Inflammatory macrophage treated with lipopolysaccharide for 4 hours (primary cell): ENCODE measurements around the gene NUBP2.

Experiments
- DNase-seq: peaks from one replicate; pipeline ENCODE4 v3.0.0-alpha.2; 2020

NUBP2 gene

GRCh38 chr16:1812732-1813163, 30.0 kb downstream of the NUBP2 start:
- DNase-seq: peak; percentile 60

DNA sequence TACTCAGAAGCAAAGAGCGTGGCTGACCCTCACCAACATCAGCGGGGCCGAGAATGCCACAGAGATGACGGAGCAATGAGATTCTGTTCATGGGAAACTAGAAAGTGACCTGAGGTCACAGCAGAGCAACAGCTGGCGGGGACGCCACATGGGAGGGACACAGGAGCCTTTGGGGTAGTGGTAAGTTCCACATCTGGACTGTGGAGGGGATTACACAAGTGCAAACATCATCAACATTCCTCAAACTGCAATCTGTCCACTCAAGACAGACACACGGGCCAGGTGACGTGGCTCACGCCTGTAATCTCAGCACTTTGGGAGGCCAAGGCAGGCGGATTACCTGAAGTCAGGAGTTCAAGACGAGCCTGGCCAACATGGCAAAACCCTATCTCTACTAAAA, 32.7 kb downstream of the NUBP2 start:
- DNase-seq: no peak

- no peak for DNase-seq
Measured at GRCh38 chr16:1816396-1817275, 33.9 kb downstream of the NUBP2 start.

GRCh38 chr16:1817276-1817589, 34.5 kb downstream of the NUBP2 start:
- DNase-seq: no peak

- no peak for DNase-seq
Measured at GRCh38 chr16:1817716-1818115, 35.0 kb downstream of the NUBP2 start.

DNA sequence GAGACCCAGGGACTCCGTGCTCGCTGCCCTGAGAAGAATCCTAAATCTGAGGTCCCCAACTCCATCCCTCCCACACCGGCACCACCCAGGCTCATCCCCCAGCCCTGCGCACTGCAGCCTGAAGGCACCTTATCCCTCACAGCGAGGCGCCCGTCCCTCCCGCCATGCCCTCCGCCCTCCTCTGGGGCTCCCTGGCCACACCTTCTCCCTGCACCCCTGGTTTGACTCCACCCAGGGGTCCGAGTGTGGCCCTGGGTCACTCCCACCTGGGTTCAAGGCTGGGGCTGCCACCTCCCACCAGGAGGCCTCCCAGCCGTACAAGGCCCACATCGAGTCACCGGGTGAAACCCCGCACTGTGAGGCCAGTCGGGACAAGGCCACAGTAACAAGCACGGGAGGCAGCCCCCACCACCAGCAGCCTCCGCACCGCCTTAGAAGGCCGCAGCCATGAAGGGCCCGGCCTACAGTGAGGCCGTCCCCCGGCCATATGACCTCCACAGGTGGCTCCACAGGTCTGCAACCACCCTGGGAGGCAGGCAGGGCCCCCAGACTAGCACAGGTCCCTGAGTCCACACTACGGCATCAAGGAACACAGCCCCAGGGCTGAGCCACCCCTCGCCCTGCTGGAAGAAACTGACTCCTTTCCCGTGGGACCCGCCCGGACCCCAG, 35.6 kb downstream of the NUBP2 start:
- DNase-seq: no peak

DNA sequence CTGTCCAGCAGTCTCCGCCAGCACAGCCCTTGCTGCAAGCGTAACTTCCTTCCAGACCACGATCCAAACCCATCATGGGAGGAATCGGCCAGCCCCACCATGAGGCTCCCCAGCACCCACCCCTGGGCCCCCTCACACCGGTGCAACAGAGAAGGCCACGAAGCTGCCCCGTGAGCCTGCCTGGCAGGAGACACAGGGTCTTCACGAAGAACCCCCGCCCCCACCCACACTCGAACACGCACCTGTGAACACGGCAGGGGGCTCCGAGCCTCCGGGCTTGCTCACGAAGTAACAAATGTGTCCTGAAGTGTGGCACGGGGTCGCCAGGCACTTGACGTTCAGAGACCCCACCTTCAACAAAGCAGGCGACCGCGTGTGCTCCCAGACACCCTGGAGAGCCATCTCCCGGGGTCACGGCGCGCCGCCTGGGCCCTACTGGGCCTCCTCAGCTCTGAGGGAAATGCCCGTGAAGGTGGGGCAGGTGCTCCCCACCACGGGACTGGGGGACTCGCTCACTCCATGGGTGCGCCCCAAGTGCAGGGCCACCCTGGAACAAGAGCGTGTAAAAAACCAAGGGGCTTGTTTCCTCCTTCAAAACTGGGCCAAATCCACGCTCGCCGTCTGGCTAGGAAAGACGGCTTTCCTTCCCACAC, 36.2 kb downstream of the NUBP2 start:
- DNase-seq: no peak

- DNase-seq: no peak
Measured at GRCh38 chr16:1819611-1820010, 36.9 kb downstream of the NUBP2 start.

DNA sequence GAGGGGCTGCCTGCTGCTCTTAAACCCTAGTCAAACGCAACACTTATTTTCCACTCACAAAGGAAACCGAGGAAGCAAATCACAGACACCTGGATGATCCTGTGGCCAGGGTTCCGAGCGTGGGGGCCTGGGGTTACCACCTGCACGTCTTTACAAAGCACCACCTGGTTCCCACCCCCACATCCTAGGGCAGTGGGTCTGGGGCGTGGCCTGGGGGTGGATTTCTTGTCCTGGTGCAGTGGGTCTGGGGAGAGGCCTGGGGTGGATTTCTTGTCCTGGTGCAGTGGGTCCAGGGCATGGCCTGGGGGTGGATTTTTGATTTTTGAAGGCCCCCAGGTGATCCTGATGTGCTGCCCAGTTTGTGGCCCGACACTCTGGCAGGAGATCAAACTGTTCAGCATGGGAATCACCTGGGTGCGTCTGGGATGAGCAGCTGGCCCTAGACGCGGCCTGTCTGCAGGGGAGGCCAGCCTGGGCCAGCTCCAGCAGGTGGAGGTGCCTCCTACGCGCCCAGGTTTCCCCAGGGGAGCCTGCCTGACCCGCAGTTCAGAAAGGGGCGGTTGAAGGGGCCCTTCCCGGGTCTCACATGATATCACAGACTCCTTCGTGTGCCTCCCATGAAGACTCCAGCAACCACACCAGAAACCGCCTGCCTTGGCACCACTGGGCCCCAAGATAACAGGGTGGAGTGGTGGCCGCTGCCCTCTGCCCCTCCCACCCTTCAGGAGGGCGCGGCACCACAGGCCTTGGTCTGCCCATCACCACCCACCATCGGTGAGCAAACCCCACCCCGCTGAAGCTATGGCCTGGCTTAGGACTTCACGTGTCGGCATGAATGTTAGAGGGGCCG, 37.6 kb downstream of the NUBP2 start:
- no peak for DNase-seq

DNA sequence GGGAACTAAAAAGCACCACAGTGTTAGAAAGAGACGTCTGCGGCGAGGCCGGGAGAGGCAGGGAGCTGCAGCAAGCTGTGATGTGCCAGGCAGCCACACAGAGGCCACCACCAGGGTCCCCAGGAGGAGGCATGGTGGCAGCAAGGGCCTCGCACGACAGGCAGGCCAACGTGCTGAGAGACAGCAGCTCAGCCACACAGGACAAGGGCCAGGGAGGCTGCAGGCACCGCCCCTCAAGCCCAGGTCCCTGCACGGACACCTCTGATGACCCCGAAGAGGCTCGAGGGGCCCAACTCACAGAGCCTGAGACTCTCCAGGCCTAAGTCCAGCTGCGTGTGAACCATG, 38.2 kb downstream of the NUBP2 start:
- no peak for DNase-seq

DNA sequence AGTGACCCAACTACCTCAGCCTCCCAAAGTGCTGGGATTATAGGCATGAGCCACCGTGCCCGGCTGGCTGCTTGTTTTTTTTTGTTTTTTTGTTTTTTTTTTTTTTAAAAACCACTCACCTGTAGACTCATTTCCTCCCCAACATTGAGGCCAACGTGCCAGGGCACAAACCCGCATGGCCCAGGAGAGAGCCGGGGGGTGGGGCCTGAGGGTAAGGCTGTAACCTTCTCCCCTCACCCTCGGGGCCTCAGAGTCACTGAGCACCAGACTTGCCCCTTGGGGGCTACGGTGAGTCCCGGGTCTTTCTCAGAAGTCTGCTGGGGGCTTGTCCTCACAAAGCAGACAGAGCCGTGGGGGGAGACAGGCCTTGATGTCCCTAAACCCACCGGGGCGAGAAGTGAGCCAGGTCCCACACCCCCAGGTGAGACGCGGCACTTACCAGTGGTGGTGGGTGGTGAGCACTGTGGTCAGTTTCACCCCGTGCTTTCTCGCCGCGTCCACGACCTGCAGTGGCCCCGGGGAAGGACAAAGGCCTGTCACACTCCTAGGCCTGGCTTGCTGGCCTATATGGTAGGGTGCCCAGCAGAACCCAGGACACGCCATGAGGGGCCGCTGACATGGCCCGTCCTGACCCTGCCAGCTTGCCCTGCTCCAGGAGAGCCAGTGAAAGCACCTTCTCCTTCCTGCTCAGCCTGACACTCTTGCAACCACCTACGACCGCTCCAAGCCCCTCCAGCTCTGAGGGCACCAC, 39.3 kb downstream of the NUBP2 start:
- DNase-seq: no peak

- no peak for DNase-seq
Measured at GRCh38 chr16:1822801-1823200, 40.0 kb downstream of the NUBP2 start.

- peak; percentile 2 for DNase-seq
Measured at GRCh38 chr16:1823821-1824220, 41.1 kb downstream of the NUBP2 start.

GRCh38 chr16:1825381-1825863, 42.7 kb downstream of the NUBP2 start:
- DNase-seq: no peak

- peak; percentile 69 for DNase-seq
Measured at GRCh38 chr16:1825864-1826690, 43.3 kb downstream of the NUBP2 start.

DNA sequence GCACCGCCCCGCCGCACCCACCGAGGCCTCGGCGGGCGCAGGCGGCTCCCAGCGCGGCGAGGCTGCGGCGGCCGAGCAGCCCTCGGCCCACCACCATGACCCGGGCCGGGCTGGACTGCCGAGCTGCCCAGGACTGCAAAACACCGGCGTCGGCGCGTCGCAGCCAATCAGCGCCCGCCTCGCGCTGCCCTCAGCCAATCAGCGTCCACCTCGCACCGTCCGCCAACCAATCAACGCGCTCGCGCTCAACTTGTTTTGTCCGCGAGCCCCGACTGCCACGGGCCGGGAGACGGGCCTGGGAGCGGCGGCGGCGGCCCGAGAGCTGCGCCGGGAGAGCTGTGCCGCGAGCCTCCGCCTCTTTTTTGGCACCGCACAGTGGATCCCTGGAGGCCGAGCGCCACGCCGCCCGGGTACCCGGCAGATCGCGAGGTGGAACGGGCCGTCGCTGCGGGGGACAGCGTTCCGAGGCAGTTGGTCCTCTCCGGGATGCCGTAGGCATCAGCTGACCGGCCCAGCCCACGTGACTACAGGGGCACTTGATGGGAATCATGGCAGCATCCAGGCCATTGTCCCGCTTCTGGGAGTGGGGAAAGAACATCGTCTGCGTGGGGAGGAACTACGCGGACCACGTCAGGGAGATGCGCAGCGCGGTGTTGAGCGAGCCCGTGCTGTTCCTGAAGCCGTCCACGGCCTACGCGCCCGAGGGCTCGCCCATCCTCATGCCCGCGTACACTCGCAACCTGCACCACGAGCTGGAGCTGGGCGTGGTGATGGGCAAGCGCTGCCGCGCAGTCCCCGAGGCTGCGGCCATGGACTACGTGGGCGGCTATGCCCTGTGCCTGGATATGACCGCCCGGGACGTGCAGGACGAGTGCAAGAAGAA, 44.2 kb downstream of the NUBP2 start, which contains the start of the genes FAHD1 and HAGH:
FAHD1 (plus strand) TSS at position 516 of the 883 bp plus-strand sequence; CDS start at position 549, 33 bp downstream.
HAGH (minus strand) TSS at position 135 of the 883 bp plus-strand sequence; CDS start at position 97, 38 bp downstream.
- DNase-seq: peak; percentile 94

DNA sequence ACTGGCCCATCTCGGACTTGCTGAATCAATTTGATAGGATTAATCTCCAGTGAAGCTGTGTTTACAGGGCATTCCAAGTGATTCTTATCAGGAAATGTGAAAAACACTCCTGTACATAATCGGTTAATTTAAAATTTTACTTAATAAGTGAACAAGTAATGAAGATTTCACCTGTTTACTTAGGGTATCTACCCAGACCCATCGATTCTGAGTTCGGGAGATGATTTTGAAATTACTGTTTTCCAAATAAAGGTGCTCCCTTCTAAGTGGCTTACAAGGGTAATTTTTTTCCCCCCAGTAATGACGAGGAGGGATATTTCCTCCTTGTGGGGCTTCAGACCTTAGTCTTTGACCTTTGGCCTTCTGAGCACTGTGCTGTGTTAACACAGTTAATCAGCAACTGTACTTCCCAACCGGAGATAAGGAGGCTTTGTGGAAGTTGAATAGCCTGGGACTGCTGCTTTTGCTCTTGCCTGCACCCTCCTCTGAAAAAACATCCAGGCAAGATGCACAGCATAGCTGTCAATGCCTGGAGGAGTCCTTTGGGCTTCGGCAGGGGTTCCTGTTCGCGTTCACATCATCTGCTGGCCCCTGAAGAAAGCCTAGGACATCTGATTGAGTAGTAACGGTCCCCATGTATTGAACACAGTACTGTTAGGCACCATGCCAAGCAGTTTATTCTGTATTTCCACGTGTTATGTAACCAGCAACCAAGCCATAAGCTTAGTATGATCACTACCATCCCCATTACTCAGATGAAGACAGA, 46.1 kb downstream of the NUBP2 start:
- no peak for DNase-seq

DNA sequence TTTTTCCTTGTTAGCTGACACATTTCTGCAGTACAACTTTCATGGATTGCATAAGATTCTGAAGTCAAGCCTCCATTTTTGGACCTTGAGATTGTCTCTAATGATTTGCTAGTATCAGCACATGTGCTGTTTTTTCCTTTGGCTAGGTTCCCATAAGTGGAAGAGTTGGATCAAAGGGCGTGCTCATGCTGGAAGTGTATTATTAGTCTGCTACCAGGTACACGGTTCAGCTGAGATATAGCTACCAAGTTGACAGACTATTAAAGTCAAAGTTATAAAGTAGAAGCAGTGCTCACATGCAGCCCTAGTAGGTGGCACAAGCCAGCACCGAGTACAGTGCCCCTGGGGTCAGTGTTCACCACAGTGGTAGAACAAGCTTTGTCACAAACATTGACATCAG, 47.5 kb downstream of the NUBP2 start:
- no peak for DNase-seq
